HEK293 (cell line): ENCODE data around the gene C1QL4.
A peak's percentile ranks its signal among the peaks of the same experiment; 100 is the strongest.

Experiments
- BCL11B ChIP-seq: fragments of 450-650 bp; formaldehyde crosslinking; IDR thresholded peaks from 2 replicates; pipeline ENCODE4 v1.5.1; 2016; ENCODE audit warnings: low read depth, missing biosample characterization, missing genetic modification characterization
- ZBTB17 ChIP-seq: fragments of 450-650 bp; formaldehyde crosslinking; IDR thresholded peaks from 2 replicates; pipeline ENCODE4 v1.5.1; 2016; ENCODE audit warnings: missing biosample characterization, missing genetic modification characterization
- ZNF138 ChIP-seq: fragments of 450-650 bp; formaldehyde crosslinking; IDR thresholded peaks from 2 replicates; pipeline ENCODE4 v1.5.1; 2016; ENCODE audit warnings: missing biosample characterization, missing genetic modification characterization, borderline replicate concordance
- ZNF2 ChIP-seq: fragments of 450-650 bp; formaldehyde crosslinking; IDR thresholded peaks from 2 replicates; pipeline ENCODE4 v1.5.1; 2016; ENCODE audit warnings: missing biosample characterization, missing genetic modification characterization
- ZNF223 ChIP-seq: fragments of 450-650 bp; formaldehyde crosslinking; IDR thresholded peaks from 2 replicates; pipeline ENCODE4 v1.5.1; 2016; ENCODE audit warnings: missing biosample characterization, missing genetic modification characterization
- ZNF23 ChIP-seq: fragments of 450-650 bp; formaldehyde crosslinking; IDR thresholded peaks from 2 replicates; pipeline ENCODE4 v1.5.1; 2016; ENCODE audit warnings: missing biosample characterization, missing genetic modification characterization, borderline replicate concordance
- ZNF654 ChIP-seq: fragments of 450-650 bp; formaldehyde crosslinking; IDR thresholded peaks from 2 replicates; pipeline ENCODE4 v1.5.1; 2016; ENCODE audit warnings: low read depth, missing biosample characterization, missing genetic modification characterization
- ZNF664 ChIP-seq: fragments of 450-650 bp; formaldehyde crosslinking; IDR thresholded peaks from 2 replicates; pipeline ENCODE4 v1.5.1; 2016; ENCODE audit warnings: missing biosample characterization, missing genetic modification characterization
- ZNF776 ChIP-seq: fragments of 450-650 bp; formaldehyde crosslinking; IDR thresholded peaks from 2 replicates; pipeline ENCODE4 v1.5.0; 2017; ENCODE audit warnings: missing biosample characterization, missing genetic modification characterization, borderline replicate concordance
- ZSCAN16 ChIP-seq: fragments of 450-650 bp; formaldehyde crosslinking; IDR thresholded peaks from 2 replicates; pipeline ENCODE4 v1.5.1; 2016; ENCODE audit warnings: missing biosample characterization, missing genetic modification characterization
- ZSCAN30 ChIP-seq: fragments of 450-650 bp; IDR thresholded peaks from 2 replicates; pipeline ENCODE4 v1.5.1; 2018; ENCODE audit warnings: missing biosample characterization, mild to moderate bottlenecking, missing genetic modification characterization, moderate library complexity
- TF ChIP-seq, protein P1 (sequence below): fragments of 450-650 bp; formaldehyde crosslinking; IDR thresholded peaks from 2 replicates; pipeline ENCODE4 v1.5.1; 2016; ENCODE audit warnings: missing biosample characterization, missing genetic modification characterization
- TF ChIP-seq, protein P2 (sequence below): fragments of 450-650 bp; formaldehyde crosslinking; IDR thresholded peaks from 2 replicates; pipeline ENCODE4 v1.5.1; 2016; ENCODE audit warnings: missing biosample characterization, missing genetic modification characterization
- TF ChIP-seq, protein P3 (sequence below): fragments of 450-650 bp; formaldehyde crosslinking; IDR thresholded peaks from 2 replicates; pipeline ENCODE4 v1.5.1; 2016; ENCODE audit warnings: missing biosample characterization, missing genetic modification characterization, low read depth

DNA sequence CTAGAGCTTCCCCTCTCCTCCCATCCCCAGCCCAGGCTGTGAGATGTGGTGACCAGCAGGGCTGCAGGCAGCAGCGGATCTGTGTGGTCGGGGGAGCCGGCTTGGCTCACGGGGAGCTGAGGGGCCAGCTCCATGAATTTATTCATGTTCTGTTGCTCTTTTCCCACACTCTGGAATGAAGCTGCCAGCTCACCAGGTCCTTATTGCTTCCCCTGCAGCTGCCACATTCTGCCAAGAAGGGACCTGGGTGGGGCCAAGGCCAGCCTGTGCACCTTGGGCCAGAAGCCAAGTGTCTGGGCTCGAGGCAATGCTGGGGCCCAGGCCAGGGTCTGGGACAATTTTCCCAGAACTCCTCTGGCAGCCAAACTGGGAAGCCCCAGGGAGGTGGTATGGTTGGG lies 2.5 kb upstream of the C1QL4 start:
- TF ChIP-seq ZNF138 (tag by site-specific recombination) (no peak), ZNF223 (tag by site-specific recombination) (no peak), ZNF2 (tag by site-specific recombination) (no peak), ZBTB17 (tag by site-specific recombination) (0 out of 2 replicates have a peak, but pooled peaks have one; percentile 9), ZNF664 (no peak), ZNF776 (tag by site-specific recombination) (no peak), ZSCAN30 (tag by site-specific recombination) (no peak), ZSCAN16 (no peak), ZNF23 (tag by site-specific recombination) (no peak), BCL11B (tag by site-specific recombination) (no peak), ZNF654 (tag by site-specific recombination) (no peak)
- TF ChIP-seq, protein P1, sequence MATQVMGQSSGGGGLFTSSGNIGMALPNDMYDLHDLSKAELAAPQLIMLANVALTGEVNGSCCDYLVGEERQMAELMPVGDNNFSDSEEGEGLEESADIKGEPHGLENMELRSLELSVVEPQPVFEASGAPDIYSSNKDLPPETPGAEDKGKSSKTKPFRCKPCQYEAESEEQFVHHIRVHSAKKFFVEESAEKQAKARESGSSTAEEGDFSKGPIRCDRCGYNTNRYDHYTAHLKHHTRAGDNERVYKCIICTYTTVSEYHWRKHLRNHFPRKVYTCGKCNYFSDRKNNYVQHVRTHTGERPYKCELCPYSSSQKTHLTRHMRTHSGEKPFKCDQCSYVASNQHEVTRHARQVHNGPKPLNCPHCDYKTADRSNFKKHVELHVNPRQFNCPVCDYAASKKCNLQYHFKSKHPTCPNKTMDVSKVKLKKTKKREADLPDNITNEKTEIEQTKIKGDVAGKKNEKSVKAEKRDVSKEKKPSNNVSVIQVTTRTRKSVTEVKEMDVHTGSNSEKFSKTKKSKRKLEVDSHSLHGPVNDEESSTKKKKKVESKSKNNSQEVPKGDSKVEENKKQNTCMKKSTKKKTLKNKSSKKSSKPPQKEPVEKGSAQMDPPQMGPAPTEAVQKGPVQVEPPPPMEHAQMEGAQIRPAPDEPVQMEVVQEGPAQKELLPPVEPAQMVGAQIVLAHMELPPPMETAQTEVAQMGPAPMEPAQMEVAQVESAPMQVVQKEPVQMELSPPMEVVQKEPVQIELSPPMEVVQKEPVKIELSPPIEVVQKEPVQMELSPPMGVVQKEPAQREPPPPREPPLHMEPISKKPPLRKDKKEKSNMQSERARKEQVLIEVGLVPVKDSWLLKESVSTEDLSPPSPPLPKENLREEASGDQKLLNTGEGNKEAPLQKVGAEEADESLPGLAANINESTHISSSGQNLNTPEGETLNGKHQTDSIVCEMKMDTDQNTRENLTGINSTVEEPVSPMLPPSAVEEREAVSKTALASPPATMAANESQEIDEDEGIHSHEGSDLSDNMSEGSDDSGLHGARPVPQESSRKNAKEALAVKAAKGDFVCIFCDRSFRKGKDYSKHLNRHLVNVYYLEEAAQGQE (tag by site-specific recombination) = no peak
- TF ChIP-seq, protein P2, sequence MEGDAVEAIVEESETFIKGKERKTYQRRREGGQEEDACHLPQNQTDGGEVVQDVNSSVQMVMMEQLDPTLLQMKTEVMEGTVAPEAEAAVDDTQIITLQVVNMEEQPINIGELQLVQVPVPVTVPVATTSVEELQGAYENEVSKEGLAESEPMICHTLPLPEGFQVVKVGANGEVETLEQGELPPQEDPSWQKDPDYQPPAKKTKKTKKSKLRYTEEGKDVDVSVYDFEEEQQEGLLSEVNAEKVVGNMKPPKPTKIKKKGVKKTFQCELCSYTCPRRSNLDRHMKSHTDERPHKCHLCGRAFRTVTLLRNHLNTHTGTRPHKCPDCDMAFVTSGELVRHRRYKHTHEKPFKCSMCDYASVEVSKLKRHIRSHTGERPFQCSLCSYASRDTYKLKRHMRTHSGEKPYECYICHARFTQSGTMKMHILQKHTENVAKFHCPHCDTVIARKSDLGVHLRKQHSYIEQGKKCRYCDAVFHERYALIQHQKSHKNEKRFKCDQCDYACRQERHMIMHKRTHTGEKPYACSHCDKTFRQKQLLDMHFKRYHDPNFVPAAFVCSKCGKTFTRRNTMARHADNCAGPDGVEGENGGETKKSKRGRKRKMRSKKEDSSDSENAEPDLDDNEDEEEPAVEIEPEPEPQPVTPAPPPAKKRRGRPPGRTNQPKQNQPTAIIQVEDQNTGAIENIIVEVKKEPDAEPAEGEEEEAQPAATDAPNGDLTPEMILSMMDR (tag by site-specific recombination) = no peak
- TF ChIP-seq, protein P3, sequence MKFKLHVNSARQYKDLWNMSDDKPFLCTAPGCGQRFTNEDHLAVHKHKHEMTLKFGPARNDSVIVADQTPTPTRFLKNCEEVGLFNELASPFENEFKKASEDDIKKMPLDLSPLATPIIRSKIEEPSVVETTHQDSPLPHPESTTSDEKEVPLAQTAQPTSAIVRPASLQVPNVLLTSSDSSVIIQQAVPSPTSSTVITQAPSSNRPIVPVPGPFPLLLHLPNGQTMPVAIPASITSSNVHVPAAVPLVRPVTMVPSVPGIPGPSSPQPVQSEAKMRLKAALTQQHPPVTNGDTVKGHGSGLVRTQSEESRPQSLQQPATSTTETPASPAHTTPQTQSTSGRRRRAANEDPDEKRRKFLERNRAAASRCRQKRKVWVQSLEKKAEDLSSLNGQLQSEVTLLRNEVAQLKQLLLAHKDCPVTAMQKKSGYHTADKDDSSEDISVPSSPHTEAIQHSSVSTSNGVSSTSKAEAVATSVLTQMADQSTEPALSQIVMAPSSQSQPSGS (tag by site-specific recombination) = no peak
